SU-DHL-6 (cell line): ENCODE measurements around the gene KRTAP5-5.
"Not testable (repeated sequence)": the region's sequence is repeated elsewhere in the genome, so short reads cannot be mapped to it uniquely, and the experiment has no call there.

ENCODE experiments used
- CTCF ChIP-seq: fragments of 200-600 bp; sonication (generic); IDR thresholded peaks from one replicate; pipeline ENCODE4 v1.5.1; 2017; ENCODE audit warnings: antibody characterized with exemption, mild to moderate bottlenecking, low read length, moderate library complexity; ENCODE audit not compliant: insufficient read depth, poor library complexity, severe bottlenecking
- EZH2phosphoT487 ChIP-seq: fragments of 200-600 bp; sonication (generic), shearing (Covaris generic); conservative IDR thresholded peaks from 2 replicates; pipeline ENCODE4 v1.6.1; 2018; ENCODE audit warnings: mild to moderate bottlenecking, antibody characterized with exemption, low read length, moderate library complexity, mixed read lengths

GRCh38 chr11:1596576-1597121 is 32.9 kb upstream of the KRTAP5-5 start:
- TF ChIP-seq CTCF, EZH2phosphoT487: not testable (repeated sequence)
